ENCODE results near the gene MAGEB17.

The MAGEB17 gene

GRCh38 chrX:16212024-16212423, 44.7 kb downstream of the MAGEB17 start:
- DNase-seq: no peak

GRCh38 chrX:16212436-16212835, 45.2 kb downstream of the MAGEB17 start:
- DNase-seq: no peak

- no peak for DNase-seq
Measured at GRCh38 chrX:16213961-16214360, 46.7 kb downstream of the MAGEB17 start.

- DNase-seq: no peak
Measured at GRCh38 chrX:16215660-16216059, 48.4 kb downstream of the MAGEB17 start.
